GM23338 (cell line): ENCODE measurements around the gene PTPRJ. TPM values are rescaled to one million over a fixed set of nuclear protein-coding genes. Genes with fewer than 3 reads are reported as not detected.

ENCODE experiments used
- ATAC-seq: fragments of 200-7000 bp; cut with Tn5 transposase; 3 replicates; pipeline ENCODE4 v1.9.1; 2020
- DNase-seq: peaks from one replicate; pipeline ENCODE4 v3.0.0-alpha.2; 2015; ENCODE audit warnings: low spot score
- H2AFZ ChIP-seq: fragments of 200-600 bp; sonication (generic); 2 replicates; pipeline ENCODE4 v1.8.0; 2016; ENCODE audit warnings: antibody characterized with exemption, mild to moderate bottlenecking, moderate library complexity
- H3F3A ChIP-seq: fragments of 200-600 bp; sonication (generic); replicated peaks from 2 replicates; pipeline ENCODE4 v1.8.0; 2017; ENCODE audit warnings: antibody characterized with exemption, mixed run types, low read depth
- H3K27ac ChIP-seq: fragments of 200-600 bp; sonication (generic); 2 replicates; pipeline ENCODE4 v1.6.1; 2016; ENCODE audit warnings: low read depth
- H3K27me3 ChIP-seq: fragments of 200-600 bp; sonication (generic); 2 replicates; pipeline ENCODE4 v1.8.0; 2016; ENCODE audit warnings: mild to moderate bottlenecking, mixed run types, moderate library complexity; ENCODE audit not compliant: insufficient read depth
- H3K36me3 ChIP-seq: fragments of 200-600 bp; sonication (generic); 2 replicates; pipeline ENCODE4 v1.8.0; 2016; ENCODE audit warnings: mild to moderate bottlenecking; ENCODE audit not compliant: insufficient read depth
- H3K4me1 ChIP-seq: fragments of 200-600 bp; sonication (generic); 2 replicates; pipeline ENCODE4 v1.8.0; 2016; ENCODE audit warnings: mild to moderate bottlenecking, moderate library complexity; ENCODE audit not compliant: insufficient read depth
- H3K4me2 ChIP-seq: fragments of 200-600 bp; sonication (generic); 2 replicates; pipeline ENCODE4 v1.7.1; 2017; ENCODE audit warnings: mixed run types
- H3K4me3 ChIP-seq: fragments of 200-600 bp; sonication (generic); 2 replicates; pipeline ENCODE4 v1.6.1; 2016; ENCODE audit warnings: mixed run types
- H3K79me2 ChIP-seq: fragments of 200-600 bp; sonication (generic); replicated peaks from 2 replicates; pipeline ENCODE4 v1.8.0; 2017; ENCODE audit warnings: mild to moderate bottlenecking; ENCODE audit not compliant: insufficient read depth
- H3K9me2 ChIP-seq: fragments of 200-600 bp; sonication (generic); 2 replicates; pipeline ENCODE4 v1.8.0; 2017; ENCODE audit not compliant: insufficient read depth
- H4K20me1 ChIP-seq: fragments of 200-600 bp; sonication (generic); replicated peaks from 2 replicates; pipeline ENCODE4 v1.8.0; 2017; ENCODE audit warnings: mild to moderate bottlenecking; ENCODE audit not compliant: insufficient read depth
- H3K27ac Mint-ChIP-seq: 2 replicates; pipeline ENCODE4 v1.8.0; 2020; ENCODE audit warnings: inconsistent platforms, mild to moderate bottlenecking, moderate library complexity, mixed read lengths
- H3K27me3 Mint-ChIP-seq: 3 replicates; pipeline ENCODE4 v1.8.0; 2022; ENCODE audit warnings: low read depth, mild to moderate bottlenecking, moderate library complexity, mixed read lengths, inconsistent platforms; ENCODE audit not compliant: insufficient read depth, poor library complexity
- H3K36me3 Mint-ChIP-seq: 3 replicates; pipeline ENCODE4 v1.8.0; 2021; ENCODE audit warnings: low read depth, mild to moderate bottlenecking, inconsistent platforms, moderate library complexity, mixed read lengths
- H3K4me1 Mint-ChIP-seq: 3 replicates; pipeline ENCODE4 v1.8.0; 2020; ENCODE audit warnings: mild to moderate bottlenecking, inconsistent platforms, mixed read lengths
- H3K4me3 Mint-ChIP-seq: 3 replicates; pipeline ENCODE4 v1.8.0; 2021; ENCODE audit warnings: moderate library complexity, mild to moderate bottlenecking, inconsistent platforms, mixed read lengths
- H3K9me3 Mint-ChIP-seq: 3 replicates; pipeline ENCODE4 v1.8.0; 2020; ENCODE audit warnings: moderate library complexity, mild to moderate bottlenecking, inconsistent platforms, mixed read lengths
- CREB1 ChIP-seq: fragments of 250-450 bp; sonication (Bioruptor Pico); IDR thresholded peaks from 2 replicates; pipeline ENCODE4 v1.5.0; 2020; ENCODE audit warnings: low read depth, mild to moderate bottlenecking, moderate library complexity
- CTCF ChIP-seq, 2 experiments: fragments of 200-600 bp in 1 of 2; sonication (generic) in 1 of 2; conservative IDR thresholded peaks; 2 replicates each; pipeline versions ENCODE4 v1.5.1 to v1.6.1; 2016 to 2017; ENCODE audit warnings: antibody characterized with exemption in 2 of 2, low read depth in 2 of 2, mild to moderate bottlenecking in 2 of 2, moderate library complexity in 1 of 2
- EZH2 ChIP-seq: fragments of 200-600 bp; sonication (generic); IDR thresholded peaks from one replicate; pipeline ENCODE4 v1.8.0; 2017; ENCODE audit warnings: antibody characterized with exemption, mild to moderate bottlenecking, low read depth; ENCODE audit not compliant: unreplicated experiment
- EZH2phosphoT487 ChIP-seq: fragments of 200-600 bp; sonication (generic); IDR thresholded peaks from one replicate; pipeline ENCODE4 v1.8.1; 2018; ENCODE audit warnings: antibody characterized with exemption; ENCODE audit not compliant: unreplicated experiment
- JUNB ChIP-seq: IDR thresholded peaks from one replicate; pipeline ENCODE4 v1.6.1; 2016; ENCODE audit warnings: antibody characterized with exemption; ENCODE audit not compliant: unreplicated experiment
- NANOG ChIP-seq: IDR thresholded peaks from 2 replicates; pipeline ENCODE4 v1.6.1; 2016; ENCODE audit warnings: antibody characterized with exemption, borderline replicate concordance
- POLR2AphosphoS5 ChIP-seq: IDR thresholded peaks from 2 replicates; pipeline ENCODE4 v1.6.1; 2016; ENCODE audit warnings: antibody characterized with exemption, low read depth
- STAT1 ChIP-seq: IDR thresholded peaks from one replicate; pipeline ENCODE4 v1.6.1; 2016; ENCODE audit warnings: antibody characterized with exemption; ENCODE audit not compliant: unreplicated experiment
- ZNF114 ChIP-seq: fragments of 250-450 bp; sonication (Bioruptor Pico); IDR thresholded peaks from 2 replicates; pipeline ENCODE4 v1.5.0; 2020; ENCODE audit warnings: mild to moderate bottlenecking, moderate library complexity
- ZNF331 ChIP-seq: fragments of 250-450 bp; sonication (Bioruptor Pico); IDR thresholded peaks from 2 replicates; pipeline ENCODE4 v1.5.0; 2020; ENCODE audit warnings: low read depth, mild to moderate bottlenecking, moderate library complexity
- ZNF462 ChIP-seq: fragments of 250-450 bp; sonication (Bioruptor Pico); IDR thresholded peaks from 2 replicates; pipeline ENCODE4 v1.5.0; 2020; ENCODE audit warnings: mild to moderate bottlenecking, moderate library complexity
- polyA plus RNA-seq: library from polyadenylated mRNA; unstranded; fragments of >200 nt; fragmentation: Nextera tagmentation; extraction: Ambion mirVana; gene quantifications from 2 replicates; pipeline ENCODE4 v1.2.1, GENCODE V29; 2016
- total RNA-seq: library from RNA; depleted of rRNA; stranded (reverse); fragments of >200 nt; shearing (Covaris generic); gene quantifications from 2 replicates; pipeline ENCODE4 v1.2.3, GENCODE V29; 2014
- TF ChIP-seq, protein P1 (sequence below): IDR thresholded peaks from 2 replicates; pipeline ENCODE4 v1.6.1; 2016; ENCODE audit warnings: antibody characterized with exemption
- TF ChIP-seq, protein P2 (sequence below): IDR thresholded peaks from one replicate; pipeline ENCODE4 v1.6.1; 2018; ENCODE audit warnings: antibody characterized with exemption; ENCODE audit not compliant: unreplicated experiment

The PTPRJ gene
- total and polyA plus RNA-seq, 2 experiments from 2014 or later: 4.2 to 16.0 TPM

GRCh38 chr11:48081151-48082010 lies 101.0 kb downstream of the PTPRJ start:
- H3K79me2 ChIP-seq: peaks cover 3% of the 10 kb centered on the region; the same call in 1 of the 2 replicates
- H3K4me1 ChIP-seq: no peaks in the 10 kb centered on the region
- no peaks in the 10 kb centered on the region for H3F3A ChIP-seq
- H3K27me3 ChIP-seq: no peaks in the 10 kb centered on the region
- H3K4me3 ChIP-seq: no peak overlapping the region
- no peak for DNase-seq
- no peak for TF ChIP-seq CTCF (conservative IDR thresholded peaks at IDR 0.05; ENCODE audit: low read depth in 2 of 2)
- TF ChIP-seq, protein P1, sequence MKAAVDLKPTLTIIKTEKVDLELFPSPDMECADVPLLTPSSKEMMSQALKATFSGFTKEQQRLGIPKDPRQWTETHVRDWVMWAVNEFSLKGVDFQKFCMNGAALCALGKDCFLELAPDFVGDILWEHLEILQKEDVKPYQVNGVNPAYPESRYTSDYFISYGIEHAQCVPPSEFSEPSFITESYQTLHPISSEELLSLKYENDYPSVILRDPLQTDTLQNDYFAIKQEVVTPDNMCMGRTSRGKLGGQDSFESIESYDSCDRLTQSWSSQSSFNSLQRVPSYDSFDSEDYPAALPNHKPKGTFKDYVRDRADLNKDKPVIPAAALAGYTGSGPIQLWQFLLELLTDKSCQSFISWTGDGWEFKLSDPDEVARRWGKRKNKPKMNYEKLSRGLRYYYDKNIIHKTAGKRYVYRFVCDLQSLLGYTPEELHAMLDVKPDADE: no peak
- no peak for TF ChIP-seq NANOG
- no peak for TF ChIP-seq ZNF462 (CRISPR knock-in tag)
- TF ChIP-seq POLR2AphosphoS5: no peak
- no peak for TF ChIP-seq CREB1 (CRISPR knock-in tag)
- TF ChIP-seq JUNB: no peak
- TF ChIP-seq ZNF114 (CRISPR knock-in tag): no peak
- TF ChIP-seq ZNF331 (CRISPR knock-in tag): no peak
- TF ChIP-seq STAT1: no peak
- no peak for TF ChIP-seq EZH2phosphoT487
- TF ChIP-seq, protein P2, sequence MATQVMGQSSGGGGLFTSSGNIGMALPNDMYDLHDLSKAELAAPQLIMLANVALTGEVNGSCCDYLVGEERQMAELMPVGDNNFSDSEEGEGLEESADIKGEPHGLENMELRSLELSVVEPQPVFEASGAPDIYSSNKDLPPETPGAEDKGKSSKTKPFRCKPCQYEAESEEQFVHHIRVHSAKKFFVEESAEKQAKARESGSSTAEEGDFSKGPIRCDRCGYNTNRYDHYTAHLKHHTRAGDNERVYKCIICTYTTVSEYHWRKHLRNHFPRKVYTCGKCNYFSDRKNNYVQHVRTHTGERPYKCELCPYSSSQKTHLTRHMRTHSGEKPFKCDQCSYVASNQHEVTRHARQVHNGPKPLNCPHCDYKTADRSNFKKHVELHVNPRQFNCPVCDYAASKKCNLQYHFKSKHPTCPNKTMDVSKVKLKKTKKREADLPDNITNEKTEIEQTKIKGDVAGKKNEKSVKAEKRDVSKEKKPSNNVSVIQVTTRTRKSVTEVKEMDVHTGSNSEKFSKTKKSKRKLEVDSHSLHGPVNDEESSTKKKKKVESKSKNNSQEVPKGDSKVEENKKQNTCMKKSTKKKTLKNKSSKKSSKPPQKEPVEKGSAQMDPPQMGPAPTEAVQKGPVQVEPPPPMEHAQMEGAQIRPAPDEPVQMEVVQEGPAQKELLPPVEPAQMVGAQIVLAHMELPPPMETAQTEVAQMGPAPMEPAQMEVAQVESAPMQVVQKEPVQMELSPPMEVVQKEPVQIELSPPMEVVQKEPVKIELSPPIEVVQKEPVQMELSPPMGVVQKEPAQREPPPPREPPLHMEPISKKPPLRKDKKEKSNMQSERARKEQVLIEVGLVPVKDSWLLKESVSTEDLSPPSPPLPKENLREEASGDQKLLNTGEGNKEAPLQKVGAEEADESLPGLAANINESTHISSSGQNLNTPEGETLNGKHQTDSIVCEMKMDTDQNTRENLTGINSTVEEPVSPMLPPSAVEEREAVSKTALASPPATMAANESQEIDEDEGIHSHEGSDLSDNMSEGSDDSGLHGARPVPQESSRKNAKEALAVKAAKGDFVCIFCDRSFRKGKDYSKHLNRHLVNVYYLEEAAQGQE: no peak
- no peak for TF ChIP-seq EZH2
- no peak overlapping the region for H2AFZ ChIP-seq
- no peaks in the 10 kb centered on the region for H4K20me1 ChIP-seq
- H3K4me3 Mint-ChIP-seq: no peak overlapping the region
- peaks cover 8% of the 10 kb centered on the region; the same call in 2 of the 3 replicates for H3K4me1 Mint-ChIP-seq
- H3K27ac ChIP-seq: no peak overlapping the region
- no peaks in the 10 kb centered on the region for H3K9me2 ChIP-seq
- no peak overlapping the region for H3K27ac Mint-ChIP-seq
- no peaks in the 10 kb centered on the region for H3K36me3 ChIP-seq
- H3K36me3 Mint-ChIP-seq: peaks cover 6% of the 10 kb centered on the region; the same call in 2 of the 3 replicates
- no peak for ATAC-seq
- H3K4me2 ChIP-seq: no peak overlapping the region
- peaks cover 4% of the 10 kb centered on the region; the same call in 1 of the 3 replicates for H3K9me3 Mint-ChIP-seq
- H3K27me3 Mint-ChIP-seq: peaks cover 4% of the 10 kb centered on the region
